ENCODE measurements around the gene NFIX.

The NFIX gene

DNA sequence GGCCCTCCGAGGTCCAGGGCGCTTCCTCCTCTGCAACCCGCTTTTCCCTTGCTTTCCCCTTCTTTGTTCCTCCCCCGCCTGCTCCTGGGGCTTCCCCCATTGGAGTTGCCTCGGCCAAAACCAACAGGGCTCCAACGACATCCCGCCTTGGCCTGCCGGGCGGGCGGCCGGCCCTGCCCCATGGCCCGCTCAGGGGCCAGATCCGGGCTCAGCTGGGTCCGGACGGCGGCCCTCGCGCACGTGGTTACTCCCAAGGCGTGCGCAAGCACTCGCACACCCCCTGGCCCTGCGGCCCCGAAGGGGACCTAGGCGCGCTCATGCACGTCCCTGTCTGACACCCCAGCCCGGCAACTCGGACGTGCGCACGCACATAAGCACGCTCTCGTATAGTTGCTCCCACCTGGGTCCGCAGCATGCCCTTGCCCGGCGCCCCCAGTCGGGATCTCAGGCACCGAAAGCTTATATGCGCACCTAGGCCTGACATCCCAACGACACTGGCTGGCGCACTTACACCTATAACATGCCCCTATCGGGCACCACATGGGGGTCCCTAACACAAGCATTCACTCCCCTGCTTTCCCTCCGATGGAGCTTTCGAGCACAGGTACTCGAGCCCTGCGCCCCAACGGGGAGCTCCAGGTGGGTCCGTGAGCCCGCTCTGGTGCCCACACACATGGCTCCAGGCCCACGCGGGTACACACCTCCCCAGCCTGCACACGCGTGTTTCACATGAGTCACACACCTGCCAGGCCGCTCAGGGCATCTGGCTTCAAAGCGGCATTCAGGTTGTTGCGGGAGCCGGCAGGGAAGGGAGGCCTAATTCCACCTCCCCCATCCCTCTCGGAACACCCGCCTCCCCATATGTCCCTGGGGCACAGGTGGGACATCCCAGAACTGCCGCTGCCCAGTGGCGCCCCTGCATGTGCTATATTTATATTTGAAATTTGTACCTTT, 15.0 kb downstream of the NFIX start:
- DNase-seq = no peak

DNA sequence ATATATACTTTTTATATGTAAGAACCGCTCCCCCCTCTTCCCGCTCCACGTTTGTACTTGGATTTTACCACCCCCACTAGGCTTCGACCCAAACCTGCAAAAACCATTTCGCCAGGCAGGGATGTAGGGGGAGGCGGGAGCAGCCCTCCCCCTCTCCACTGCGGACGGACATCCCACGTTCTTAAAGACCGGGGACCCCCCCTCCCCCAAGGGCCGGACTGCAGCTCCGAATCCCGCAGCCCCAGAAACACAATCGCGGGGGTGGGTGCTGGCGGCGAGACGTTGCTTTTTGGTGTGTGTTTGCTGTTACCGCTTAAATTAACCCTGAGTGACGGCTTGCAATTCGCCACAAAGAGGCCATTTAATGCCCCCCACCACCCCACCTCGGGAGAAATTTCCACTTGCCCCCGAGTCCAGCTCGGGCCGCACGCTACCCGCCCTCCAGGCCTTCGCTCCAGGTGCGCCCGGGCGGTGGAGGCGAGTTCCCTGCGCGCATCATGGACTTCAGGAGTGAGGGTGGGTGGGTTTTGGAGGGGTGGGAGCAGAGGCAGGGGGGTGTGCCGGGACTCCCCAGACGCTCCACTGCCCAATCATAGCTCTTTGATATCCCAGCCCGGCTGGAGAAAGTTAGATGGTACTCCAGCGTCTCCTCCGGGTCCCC, 15.8 kb downstream of the NFIX start:
- DNase-seq = no peak

DNA sequence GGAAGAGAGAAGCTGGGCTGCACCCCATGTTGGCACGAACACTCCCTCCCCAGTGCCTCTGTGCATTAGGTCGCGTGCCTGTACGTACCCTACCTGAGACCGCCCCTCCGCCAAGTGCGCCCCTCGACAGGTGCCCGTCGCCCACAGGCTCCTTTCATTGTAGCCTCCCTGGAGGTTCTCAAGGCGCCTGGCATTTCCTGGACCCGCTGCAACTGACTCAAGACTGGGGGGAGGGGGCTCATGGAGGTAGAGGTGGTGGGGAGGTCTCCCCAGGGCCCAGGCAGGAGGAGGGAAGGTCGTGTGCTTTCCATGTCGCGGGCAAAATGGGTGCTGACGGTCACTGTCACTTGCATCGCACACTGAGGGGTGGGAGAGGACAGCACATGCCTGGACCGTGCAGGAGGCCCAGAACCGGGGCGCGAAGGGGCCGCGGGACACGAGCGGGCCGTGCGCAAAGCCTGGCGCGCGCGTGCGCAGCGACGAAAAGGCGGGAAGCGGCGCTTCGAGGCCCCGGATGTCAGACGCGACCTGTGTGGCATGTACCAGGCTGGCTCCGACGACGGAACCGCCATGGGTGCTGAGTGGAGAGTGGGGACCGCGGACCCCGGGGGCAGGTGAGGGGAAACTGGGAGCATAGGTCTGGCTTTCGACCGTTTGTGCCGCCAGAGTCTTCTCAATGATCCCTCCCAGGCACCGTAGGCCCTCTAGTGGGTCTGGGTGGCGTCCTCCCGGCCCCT, 16.5 kb downstream of the NFIX start:
- no peak for DNase-seq

DNA sequence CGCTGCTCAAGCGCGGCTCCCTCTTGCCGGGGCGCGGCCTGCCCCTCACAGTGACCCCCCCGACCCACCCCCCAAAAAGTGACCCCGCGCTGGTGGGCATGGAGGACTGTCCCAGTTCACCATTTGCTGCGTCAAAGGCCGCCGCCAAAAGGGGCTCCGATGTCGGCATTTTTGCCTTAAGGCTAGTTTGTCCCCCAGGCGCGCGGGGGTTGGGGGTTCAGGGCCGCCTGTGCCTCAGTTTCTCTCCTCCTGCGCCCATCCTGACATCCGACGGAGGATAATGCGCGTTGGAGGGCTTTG, 17.1 kb downstream of the NFIX start:
- no peak for DNase-seq

DNA sequence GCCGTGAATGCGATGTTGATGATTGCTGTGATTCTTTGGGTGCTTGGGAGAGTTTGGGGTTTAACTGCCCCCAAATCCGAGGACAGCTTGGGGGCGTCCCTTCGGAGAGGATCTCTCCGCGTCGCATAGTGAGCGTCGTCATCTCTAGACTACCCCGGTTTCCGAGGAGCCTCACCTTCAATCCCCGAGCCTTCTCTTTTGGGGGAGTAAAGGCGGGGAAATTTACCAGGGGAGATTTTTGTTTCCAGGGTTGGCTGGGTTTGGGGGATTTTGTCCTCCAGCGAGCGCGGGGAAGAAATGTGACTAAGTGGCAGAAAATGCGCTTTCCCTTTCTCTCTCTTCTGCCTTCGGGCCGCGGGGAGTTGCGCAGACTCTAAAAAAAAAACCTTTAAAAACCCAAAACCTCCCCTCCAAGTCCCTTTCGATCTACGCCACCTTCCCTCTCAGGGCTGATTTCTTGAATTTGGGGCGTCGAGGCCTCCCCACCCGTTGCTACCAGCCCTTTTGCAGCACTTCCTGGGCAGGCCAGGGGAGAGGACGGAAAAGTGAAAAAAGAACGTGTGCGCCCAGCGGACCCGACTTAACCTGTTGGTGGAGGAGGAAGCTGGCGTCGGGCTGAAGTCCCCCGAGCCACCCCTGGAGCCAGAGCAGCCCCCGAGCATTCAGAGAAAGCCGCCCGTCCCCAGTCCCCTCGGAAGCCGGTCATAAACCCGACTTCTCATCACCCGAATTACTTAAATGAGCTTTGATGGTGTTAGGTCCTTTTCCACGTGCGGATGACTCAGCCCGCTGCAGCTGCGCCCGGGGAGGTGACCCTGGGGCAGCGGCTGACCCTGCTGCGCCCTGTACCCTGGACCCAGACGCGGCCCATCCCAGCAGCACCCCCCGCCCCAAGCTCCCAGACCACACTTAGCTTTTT, 17.7 kb downstream of the NFIX start:
- DNase-seq = no peak

DNA sequence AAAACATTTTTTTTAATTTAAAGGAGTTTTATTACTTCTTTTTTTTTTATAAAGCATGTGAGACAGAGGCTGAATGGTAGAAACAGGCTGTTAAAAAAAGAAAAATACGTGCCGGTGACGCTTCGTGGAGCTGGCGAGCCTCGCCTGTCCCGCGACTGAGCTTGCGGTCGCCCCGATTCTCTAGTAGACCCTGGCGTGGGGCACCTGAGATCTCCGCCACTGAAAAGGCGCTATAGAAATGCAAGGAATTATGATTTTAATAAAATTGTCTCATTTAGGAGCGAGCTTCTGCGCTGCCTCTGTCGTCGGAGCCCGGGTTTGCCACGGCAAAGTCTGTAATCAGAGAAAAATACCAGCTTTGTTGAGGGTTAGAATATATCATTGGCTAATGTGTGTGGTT, 18.4 kb downstream of the NFIX start:
- no peak for DNase-seq

DNA sequence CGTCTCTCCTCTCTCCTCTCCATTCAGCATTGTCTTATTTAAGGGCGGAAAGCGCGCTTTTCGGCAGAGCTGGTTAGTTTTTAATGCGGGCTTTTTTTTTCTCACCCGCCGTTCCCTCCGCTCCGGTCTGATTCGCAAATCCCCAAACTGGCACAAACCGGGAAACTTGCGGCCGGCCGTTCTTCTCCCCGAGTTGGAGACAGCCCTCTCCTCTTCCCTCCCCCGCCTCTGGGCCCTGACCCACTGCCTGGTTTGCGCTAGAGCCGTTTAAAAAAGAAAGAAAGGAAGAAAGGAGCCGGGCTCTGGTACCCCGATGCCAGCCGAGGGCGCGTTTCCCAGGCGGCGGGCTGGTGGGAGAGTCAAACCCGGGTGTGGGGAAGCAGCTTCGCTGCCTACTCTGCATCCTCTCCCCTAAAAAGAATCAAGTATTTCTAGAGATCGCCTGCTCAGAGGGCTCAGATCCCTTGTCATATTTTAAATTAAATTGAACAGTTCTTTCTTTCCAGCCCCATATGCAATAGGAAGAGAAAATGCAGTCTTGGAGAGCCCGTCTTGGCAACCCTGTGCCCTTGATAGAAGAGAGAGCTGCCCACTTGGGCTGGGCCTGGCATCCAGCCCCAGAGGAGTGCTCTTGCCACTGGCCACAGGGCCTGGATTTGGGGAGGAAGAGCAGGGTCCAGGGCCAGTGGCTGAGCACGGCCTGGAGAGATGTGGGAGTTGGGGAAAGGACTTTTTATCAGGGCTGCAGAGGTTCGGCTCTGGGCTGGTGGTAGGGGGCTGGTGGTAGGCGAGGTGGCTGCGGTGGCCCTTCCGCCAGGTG, 19.0 kb downstream of the NFIX start:
- no peak for DNase-seq

DNA sequence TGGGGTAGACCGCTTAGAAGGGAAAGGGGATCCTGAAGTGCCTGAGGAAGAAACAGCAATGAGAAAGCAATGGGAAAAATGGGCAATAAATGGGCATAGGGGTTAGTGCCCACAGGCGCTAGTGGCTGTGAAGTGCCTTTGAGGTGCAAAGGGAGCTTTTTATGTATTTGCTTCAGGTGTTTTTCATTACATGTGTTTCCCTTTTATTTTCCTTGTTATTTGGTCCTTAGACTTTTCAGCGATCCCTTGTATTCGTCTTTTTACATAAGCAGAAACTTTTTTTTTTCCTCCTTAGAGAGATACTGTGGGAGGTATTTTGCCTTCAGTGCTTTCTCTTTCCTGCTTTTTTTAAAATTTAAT, 19.6 kb downstream of the NFIX start:
- DNase-seq = no peak

DNA sequence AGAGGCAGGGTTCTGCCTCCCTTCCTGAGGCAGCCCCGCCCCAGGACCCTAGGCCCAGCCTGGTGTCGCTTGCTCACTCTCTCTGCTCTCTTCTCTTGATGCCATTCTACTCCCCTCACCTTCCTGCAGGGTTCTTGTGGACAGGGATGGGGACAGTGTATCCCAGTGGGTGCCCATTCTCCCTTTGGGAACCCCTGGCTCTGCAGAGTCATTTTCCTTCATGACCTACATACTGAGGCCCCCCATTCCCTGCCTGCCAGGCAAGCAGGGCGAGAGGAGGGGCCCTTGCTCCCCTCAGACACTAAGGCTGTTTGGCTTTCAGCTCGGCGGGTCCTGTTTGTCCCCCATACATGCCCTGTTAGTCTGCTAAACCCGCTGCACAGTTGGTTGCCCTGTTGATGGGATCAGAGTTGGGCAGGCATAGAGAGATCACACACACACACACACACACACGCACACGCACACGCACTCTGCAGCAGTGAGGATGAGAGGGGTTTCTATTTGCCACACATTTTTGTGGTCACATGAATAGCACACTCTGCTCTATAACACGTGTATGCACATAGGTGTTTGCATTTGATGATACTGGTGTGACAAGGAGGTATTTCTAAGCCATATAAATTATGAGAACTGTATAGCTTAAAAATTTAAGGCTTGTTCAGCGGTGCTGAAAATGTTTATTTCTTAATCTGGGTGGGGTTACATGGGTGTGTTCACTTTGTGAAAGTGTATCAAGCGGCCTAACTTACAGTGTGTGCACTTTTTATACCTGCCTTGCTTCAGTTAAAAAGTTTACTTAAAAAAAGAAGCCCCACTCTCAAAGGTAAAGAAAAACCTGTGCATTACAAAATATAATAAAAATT, 20.3 kb downstream of the NFIX start:
- DNase-seq = no peak

DNA sequence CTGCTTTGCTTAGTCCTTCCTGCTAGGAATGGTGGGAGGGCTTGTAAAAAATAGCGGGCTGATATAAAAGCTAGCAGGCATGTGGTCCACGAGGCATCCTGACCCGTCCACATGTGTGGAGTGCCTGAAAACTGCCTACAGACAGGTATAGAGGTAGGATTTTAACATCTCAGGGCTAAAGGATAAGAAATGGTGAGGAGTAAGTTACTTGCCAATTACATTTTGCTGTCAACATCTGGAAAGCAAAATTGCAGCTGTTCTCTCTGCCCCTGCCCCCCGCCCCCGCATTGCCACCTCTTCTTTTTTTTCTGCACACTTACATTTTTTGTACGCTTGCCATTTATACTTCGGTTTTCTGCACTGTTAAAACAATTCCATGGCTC, 21.0 kb downstream of the NFIX start:
- DNase-seq = no peak

DNA sequence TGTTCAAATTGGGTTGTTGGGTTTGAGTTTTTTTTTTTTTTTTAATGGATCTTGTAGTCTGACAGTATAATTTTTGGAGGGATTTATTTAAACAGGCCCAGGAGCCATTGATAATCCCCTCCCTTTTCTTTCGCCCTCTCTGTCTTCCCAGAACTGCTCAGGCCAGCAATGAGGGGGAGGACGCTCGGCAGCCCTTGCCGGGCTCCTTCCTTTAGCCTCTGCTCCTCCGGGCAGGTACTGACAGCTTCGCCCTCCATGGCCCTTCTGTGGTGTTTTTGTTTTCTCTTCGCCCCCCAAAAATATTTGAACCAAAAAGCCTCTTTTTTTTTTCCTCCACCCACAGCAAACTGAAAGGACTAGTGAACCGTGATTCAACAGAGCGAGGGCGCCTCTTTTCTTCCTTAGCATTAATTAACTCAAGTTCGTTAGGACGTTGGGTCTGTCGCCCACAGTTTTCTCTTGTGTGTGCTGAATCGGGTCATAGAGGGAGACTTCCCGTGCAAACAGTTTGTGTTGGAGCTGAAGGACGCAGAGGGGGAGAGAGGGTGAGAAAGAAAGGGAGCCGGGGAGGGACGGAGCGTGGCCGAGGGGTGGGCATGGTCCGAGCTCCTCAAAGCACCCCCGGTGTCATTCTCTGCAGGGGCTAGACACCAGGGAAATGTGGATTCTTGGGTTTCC, 21.5 kb downstream of the NFIX start:
- no peak for DNase-seq

DNA sequence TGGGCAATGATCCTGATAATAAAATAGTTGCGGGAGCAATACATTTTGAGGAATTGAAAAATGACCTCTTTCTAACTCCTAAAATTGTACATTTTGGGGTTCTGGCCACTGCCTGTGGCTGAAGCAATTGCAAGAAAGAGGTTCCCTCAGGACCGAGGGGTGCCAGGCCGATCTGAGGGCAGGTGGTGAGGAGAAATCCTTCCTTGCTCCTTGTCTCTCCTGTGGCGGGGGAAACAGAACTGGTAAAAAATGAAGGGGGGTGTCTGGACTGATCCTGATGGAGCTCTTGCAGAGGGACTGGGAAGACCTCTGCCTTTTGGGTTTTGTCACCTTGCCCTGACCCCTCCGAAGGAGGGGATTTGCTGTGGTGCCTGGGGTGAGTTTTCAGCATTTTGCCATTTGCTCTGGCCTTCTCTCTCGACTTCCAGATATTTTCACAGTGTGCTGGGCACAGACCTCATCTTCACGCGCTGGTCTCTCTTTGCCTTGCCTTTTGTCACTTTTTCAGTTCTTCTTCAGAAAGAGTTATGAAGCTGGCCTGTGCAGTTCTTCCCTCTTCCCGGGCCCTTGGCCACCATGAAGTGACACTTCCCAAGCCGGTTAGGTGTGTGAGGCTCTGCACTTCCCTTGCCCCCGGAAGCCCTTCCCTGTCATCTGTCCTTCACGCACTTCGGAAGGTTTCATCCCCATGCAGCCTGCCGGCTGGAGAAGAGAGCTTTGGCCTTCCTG, 22.2 kb downstream of the NFIX start:
- no peak for DNase-seq

DNA sequence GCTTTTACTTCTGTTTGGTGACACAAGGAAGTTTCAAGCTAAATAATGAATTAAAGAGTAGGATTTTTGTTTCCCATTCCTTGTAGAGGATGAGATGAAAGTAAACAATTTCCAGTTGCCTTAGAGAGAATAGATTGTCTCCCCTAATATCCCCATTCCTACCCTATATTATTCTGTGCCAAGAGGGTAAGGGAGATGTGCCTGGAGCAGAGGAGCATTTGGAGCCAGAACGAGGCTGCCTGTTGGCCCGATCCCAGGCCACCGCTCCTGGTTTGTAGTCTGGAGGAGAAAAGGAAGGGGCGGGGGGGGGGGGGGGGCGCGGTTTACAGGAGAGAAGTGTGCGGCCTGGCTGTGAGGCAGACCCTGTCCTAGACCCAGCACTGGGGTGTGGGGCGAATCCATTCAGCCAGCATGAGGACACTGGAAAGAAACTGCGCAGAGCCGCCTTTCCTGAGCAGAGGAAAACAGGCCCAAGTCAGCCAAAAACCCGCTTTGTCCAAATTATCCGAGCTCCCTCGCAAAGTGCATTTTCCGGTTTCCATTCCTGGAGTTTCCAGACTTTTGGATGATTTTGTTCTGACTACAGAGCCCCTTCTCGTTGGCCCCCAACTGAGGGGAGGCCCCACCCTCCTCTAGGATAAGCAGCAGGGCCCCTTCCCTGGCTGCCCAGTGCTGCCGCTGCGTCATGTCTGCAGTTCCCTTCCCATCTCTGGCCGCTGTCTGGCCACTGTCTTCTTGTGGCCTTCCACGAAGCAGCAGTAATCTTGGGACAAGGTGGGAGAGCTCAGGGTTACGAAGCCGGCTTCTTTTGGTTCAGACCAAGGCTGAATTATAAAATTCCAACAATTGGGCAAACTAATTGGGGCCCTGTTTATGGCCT, 23.0 kb downstream of the NFIX start:
- no peak for DNase-seq

DNA sequence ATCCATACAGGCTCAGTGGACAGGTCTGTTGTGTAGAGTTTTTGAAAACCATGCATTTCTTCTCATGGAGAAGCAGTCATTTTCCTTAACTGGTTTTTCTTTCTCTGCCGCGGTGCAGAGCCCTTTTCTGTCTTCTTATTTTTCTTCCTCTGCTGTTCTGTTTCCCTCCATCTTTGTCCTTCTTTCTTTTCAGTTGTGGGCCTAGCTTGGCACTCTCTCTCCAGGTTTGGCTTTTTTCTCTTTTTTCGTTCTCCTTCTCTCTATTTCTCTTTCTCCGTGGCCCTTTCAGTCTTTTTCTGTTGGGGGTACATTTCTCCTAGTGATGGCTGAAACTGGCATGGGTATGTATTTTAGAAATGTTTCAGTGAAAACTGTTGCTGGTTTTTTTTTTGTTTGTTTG, 24.1 kb downstream of the NFIX start:
- no peak for DNase-seq

DNA sequence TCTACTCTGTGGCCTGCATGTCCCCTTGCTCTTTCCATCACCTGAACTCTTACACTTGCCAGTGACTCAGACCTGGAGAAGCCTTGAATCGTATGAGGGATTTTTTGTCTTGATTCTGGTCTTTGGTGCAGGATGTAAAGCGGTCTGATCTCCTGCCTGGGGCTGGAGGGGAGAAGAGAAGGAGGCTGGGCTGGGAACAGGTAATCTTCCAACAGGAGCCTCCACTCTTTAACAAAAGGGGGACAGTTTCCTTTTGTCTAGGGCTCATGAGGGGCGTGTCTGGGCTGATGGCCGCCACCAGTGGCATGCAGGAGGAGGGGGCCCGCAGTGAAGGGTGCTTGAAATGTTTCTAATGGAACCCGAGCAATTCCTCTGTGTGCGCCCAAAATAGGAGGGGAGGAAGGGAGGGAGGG, 24.7 kb downstream of the NFIX start:
- DNase-seq = no peak

DNA sequence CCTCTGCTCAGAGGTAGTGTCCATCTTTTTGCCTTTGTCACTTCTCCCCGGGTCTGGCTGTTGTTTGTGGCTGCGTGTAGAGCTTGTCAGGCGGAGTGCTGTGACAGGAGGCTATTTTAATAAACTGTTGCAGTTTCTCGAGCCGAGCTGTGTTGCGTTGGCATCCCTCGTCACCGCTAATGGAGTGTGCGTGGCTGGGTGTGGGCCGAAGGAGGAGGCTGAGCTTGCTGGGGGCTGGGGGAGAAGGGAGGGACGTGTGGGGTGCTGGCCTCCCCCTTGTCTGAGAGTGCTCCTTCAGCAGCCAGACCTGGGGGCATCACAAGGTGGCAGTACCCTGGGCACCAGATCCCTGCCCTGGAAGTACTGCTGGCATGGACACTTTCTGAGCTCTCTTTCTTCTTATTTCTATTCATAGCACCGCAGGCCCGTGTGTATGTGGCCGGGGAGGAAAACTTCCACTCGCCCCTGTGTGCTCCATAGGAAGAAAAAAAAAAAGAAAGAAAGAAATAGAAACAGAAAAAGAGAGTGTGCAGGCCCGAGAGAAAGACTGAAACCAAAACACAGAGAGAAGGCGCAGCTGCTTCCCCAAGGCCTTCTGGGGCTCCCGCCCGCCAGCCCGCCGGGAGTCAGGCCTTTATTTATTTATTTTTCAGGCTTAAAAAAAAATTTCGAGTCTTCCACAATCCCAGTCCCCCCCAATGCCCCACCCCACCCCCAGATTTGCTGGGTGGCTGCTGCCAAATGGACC, 27.0 kb downstream of the NFIX start:
- DNase-seq = no peak

DNA sequence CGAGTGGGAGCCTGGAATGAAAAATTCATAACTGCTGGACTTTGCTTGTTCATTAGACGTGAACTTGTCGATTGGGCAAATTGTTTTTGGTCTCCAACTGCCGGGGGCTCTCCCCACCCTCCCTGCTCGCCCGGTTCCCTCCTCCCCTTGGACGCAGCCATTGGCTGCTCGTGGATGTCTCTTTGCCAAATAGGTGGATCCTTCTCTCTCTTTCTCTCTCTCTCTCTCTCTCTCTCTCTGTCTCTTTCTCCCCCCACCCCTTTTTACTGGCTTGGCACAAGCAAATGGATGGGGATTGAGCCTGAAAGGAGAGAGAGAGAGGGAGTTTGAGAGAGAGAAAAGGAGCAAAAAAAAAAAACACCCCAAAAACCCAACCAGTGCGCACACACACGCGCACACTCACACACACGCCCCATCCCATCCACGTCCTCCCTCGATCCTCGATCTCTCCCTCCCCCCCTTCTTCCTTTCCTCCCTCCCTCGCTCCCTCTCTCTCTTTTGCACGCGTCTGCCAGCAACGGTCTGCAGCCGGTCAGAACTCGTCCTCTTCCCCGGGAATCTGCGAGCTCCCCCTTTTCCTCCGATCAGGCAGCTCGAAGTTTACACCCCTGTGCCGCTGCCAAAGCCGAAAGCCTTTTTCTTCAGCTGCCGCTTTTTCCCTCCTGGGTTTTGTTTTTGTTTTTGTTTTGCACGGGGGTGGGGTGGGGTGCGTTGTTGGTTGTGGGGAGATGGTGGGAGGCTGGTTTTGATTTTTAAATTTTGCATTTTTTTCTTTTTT, 27.8 kb downstream of the NFIX start:
- no peak for DNase-seq

All from SW 1271 (cell line).